Upper lobe of left lung (tissue), 6 donors: ENCODE results near the gene FOXO3. TPM values are rescaled to one million over a fixed set of nuclear protein-coding genes. Genes with fewer than 3 reads are reported as not detected.
A peak's percentile ranks its signal among the peaks of the same experiment; 100 is the strongest.
"Not testable (repeated sequence)": the region's sequence is repeated elsewhere in the genome, so short reads cannot be mapped to it uniquely, and the experiment has no call there.

Experiments
- ATAC-seq, 2 donors: fragments of 200-7000 bp; cut with Tn5 transposase; one replicate each; pipeline ENCODE4 v1.9.1; 2022; ENCODE audit warnings: mild to moderate bottlenecking in 2 of 2, moderate library complexity in 2 of 2; ENCODE audit not compliant: low FRiP score in 2 of 2
- DNase-seq, 2 donors: peaks; one replicate each; pipeline ENCODE4 v3.0.0-alpha.2; 2019 to 2020
- H3K27ac ChIP-seq, 4 donors: fragments of 200-600 bp; sonication (generic); one replicate each; pipeline ENCODE4 v1.5.1; 2016 to 2019
- H3K27me3 ChIP-seq, 4 donors: fragments of 200-600 bp; sonication (generic); one replicate each; pipeline ENCODE4 v1.5.1; 2017 to 2019
- H3K36me3 ChIP-seq, 4 donors: fragments of 200-600 bp; sonication (generic); one replicate each; pipeline ENCODE4 v1.5.1; 2016 to 2019
- H3K4me1 ChIP-seq, 4 donors: fragments of 200-600 bp; sonication (generic); one replicate each; pipeline ENCODE4 v1.5.1; 2018 to 2019
- H3K4me3 ChIP-seq, 4 donors: fragments of 200-600 bp; sonication (generic); one replicate each; pipeline ENCODE4 v1.5.1; 2017 to 2019; ENCODE audit warnings: mild to moderate bottlenecking in 2 of 4, moderate library complexity in 1 of 4
- H3K9me3 ChIP-seq, 4 donors: fragments of 200-600 bp; sonication (generic); one replicate each; pipeline ENCODE4 v1.5.1; 2018 to 2019
- CTCF ChIP-seq, 6 experiments: fragments of 450-650 bp in 4 of 6; fragments of 200-600 bp in 2 of 6; sonication (generic) in 2 of 6; IDR thresholded peaks; one replicate each; pipeline ENCODE4 v1.5.1; 2016 to 2019; ENCODE audit warnings: antibody characterized with exemption in 6 of 6
- EP300 ChIP-seq, 4 donors: sonication (generic); formaldehyde crosslinking; IDR thresholded peaks; one replicate each; pipeline ENCODE4 v1.5.1; 2017; ENCODE audit warnings: antibody characterized with exemption in 4 of 4, control low read depth in 2 of 4
- POLR2A ChIP-seq, 4 donors: fragments of 450-650 bp; IDR thresholded peaks; one replicate each; pipeline ENCODE4 v1.5.1; 2016 to 2017; ENCODE audit warnings: antibody characterized with exemption in 4 of 4, mild to moderate bottlenecking in 2 of 4
- POLR2AphosphoS5 ChIP-seq, 2 donors: sonication (generic); formaldehyde crosslinking; IDR thresholded peaks; one replicate each; pipeline ENCODE4 v1.5.1; 2017; ENCODE audit warnings: antibody characterized with exemption in 2 of 2
- WGBS, 2 donors: methylation state at CpG; one replicate each; pipeline ENCODE4 v1.1.5; 2017 to 2018; 5-methylcytosine and 5-hydroxymethylcytosine counted together
- total RNA-seq, 6 donors: library from RNA; depleted of rRNA in 4 of 6; stranded (reverse); fragments of >200 nt in 4 of 6; gene quantifications; one replicate each; pipeline versions ENCODE4 v1.1.0 to v1.2.1, GENCODE V29; 2016 to 2021
- donor health status: DM: no; HTN: no; CAD: no; lungs with moderate emphysema.
- donor health status: DM: no; HTN: yes; CAD: no; lungs with severe emphysema.

Gene FOXO3
- total RNA-seq, 6 donors from 2014 or later: 52.6 to 101 (median 71.9) TPM

- WGBS, 2 donors: 63 to 68% methylated on average over 1 of the region's 1 CpG
- TF ChIP-seq EP300 (IDR thresholded peaks at IDR 0.05) (no peak), CTCF (IDR thresholded peaks at IDR 0.05) (no peak), POLR2A (IDR thresholded peaks at IDR 0.05) (no peak), POLR2AphosphoS5 (IDR thresholded peaks at IDR 0.05) (no peak)
- H3K9me3 ChIP-seq: no peaks in the 10 kb centered on the region
- H3K36me3 ChIP-seq: peaks cover 0 to 16% (median 1%) of the 10 kb centered on the region in 4 donors
- DNase-seq (no peak), ATAC-seq (no peak)
- H3K27me3 ChIP-seq: no peaks in the 10 kb centered on the region
- no peak overlapping the region for H3K4me3 ChIP-seq
- peak overlapping the region in 3 of 4 donors; percentile 11 to 31 (median 18) for H3K27ac ChIP-seq
- peaks cover 41 to 48% (median 47%) of the 10 kb centered on the region in 4 donors for H3K4me1 ChIP-seq
Measured at GRCh38 chr6:108677894-108678293, 117.2 kb downstream of the FOXO3 start.

DNA sequence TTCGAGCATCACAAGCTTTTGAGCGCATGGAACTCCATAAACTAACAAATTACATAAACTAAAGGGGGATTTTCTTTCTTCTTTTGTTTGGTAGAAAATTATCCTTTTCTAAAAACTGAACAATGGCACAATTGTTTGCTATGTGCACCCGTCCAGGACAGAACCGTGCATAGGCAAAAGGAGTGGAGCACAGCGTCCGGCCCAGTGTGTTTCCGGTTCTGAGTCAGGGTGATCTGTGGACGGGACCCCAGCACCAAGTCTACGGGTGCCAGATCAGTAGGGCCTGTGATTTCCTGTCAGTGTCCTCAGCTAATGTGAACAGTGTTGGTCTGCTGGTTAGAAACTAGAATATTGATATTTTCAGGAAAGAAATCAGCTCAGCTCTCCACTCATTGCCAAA, 119.6 kb downstream of the FOXO3 start:
- WGBS, 2 donors: 95% methylated on average over 9 of the region's 9 CpGs
- not testable (repeated sequence) for H3K9me3 ChIP-seq, H3K27me3 ChIP-seq, DNase-seq, H3K4me3 ChIP-seq, H3K27ac ChIP-seq, ATAC-seq
- H3K36me3 ChIP-seq: peaks cover 0 to 16% (median 1%) of the 10 kb centered on the region in 4 donors
- peaks cover 21 to 36% (median 32%) of the 10 kb centered on the region in 4 donors for H3K4me1 ChIP-seq

- H3K9me3 ChIP-seq, DNase-seq, ATAC-seq, H3K27ac ChIP-seq, H3K4me3 ChIP-seq, H3K27me3 ChIP-seq: not testable (repeated sequence)
- 95 to 100% methylated on average over 1 of the region's 1 CpG for WGBS, 2 donors
- Histone ChIP-seq H3K4me1 (peaks cover 9 to 23% (median 21%) of the 10 kb centered on the region in 4 donors), H3K36me3 (peaks cover 0 to 22% (median 5%) of the 10 kb centered on the region in 4 donors)
Measured at GRCh38 chr6:108681721-108682120, 121.0 kb downstream of the FOXO3 start.

DNA sequence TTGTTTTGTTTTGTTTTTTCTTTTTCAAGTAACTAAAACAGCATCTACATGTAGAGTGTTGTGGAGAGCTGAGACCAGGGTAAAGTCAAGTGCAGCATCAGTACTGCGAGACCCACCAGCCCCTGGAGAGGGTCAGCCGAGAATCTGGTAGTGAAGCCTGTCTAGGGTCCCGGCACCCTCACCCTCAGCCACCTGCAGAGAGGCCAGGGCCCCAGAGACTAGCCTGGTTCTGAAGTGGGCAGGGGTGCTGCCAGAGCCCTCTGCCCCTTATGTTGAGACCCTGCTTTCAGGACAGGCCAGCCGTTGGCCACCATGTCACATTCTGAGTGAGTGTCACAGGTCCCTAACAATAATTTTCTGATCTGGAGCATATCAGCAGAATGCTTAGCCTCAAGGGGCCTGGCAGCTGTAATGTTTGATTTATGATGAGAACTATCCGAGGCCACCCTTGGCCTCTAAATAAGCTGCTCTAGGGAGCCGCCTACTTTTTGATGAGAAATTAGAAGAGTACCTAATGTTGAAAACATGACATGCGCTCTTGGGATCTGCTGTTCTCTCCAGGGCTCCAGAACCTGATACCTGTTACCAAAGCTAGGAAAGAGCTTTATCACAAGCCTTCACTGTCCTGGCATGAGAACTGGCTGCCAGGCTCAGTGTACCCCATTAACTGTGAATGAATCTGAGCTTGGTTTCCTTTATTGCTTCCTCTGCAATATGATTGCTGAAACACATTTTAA, 121.8 kb downstream of the FOXO3 start:
- not testable (repeated sequence) for H3K27me3 ChIP-seq, H3K4me3 ChIP-seq, DNase-seq, H3K9me3 ChIP-seq, H3K27ac ChIP-seq
- Histone ChIP-seq H3K4me1 (peaks cover 6 to 15% (median 14%) of the 10 kb centered on the region in 4 donors), H3K36me3 (peaks cover 0 to 22% (median 6%) of the 10 kb centered on the region in 4 donors)
- 86 to 87% methylated on average over 3 to 6 of the region's 7 CpGs for WGBS, 2 donors
- ATAC-seq: peak in 1 of 2 donors; percentile 17

- DNase-seq, H3K27ac ChIP-seq, H3K27me3 ChIP-seq, H3K9me3 ChIP-seq, ATAC-seq, H3K4me3 ChIP-seq: not testable (repeated sequence)
- 44 to 62% methylated on average over 2 of the region's 2 CpGs for WGBS, 2 donors
- Histone ChIP-seq H3K4me1 (peaks cover 10 to 26% (median 20%) of the 10 kb centered on the region in 4 donors), H3K36me3 (peaks cover 0 to 22% (median 6%) of the 10 kb centered on the region in 4 donors)
Measured at GRCh38 chr6:108683976-108684375, 123.3 kb downstream of the FOXO3 start.

DNA sequence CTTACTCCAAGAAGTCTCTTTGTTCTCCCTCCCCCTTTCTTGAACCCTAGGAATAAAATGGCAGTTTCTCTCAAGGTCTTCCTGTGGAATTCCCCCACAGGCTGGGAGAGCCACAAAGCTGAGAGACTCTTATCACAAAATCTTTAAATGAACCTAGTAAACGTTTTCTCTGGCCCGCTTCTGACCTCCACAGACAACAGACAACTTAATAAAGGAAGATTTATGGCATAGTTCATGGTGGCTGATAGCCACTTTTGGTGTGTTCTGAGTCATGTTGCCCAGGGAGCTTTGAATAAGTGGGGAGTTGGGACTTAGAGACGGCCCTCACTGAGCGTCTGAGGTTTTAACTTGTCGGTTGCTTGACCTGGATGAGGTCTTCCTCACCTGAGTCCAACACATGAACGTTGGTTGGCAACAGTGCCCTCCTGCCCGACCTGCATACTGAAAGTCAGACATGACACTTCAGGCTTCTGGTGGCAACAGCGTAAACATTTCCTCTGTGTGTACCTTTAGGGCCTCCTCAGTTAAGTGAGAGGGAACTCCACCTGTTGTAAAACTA, 124.1 kb downstream of the FOXO3 start:
- 47 to 50% methylated on average over 7 to 8 of the region's 8 CpGs for WGBS, 2 donors
- peaks cover 16 to 34% (median 27%) of the 10 kb centered on the region in 4 donors for H3K4me1 ChIP-seq
- peak in 1 of 2 donors; percentile 58 for DNase-seq
- H3K27me3 ChIP-seq: no peaks in the 10 kb centered on the region
- H3K9me3 ChIP-seq: no peaks in the 10 kb centered on the region
- TF ChIP-seq CTCF (IDR thresholded peaks at IDR 0.05) (no peak), EP300 (IDR thresholded peaks at IDR 0.05) (no peak), POLR2A (IDR thresholded peaks at IDR 0.05) (no peak), POLR2AphosphoS5 (IDR thresholded peaks at IDR 0.05) (peak; percentile 14 to 16)
- no peak overlapping the region for H3K4me3 ChIP-seq
- peak; percentile 2 to 16 for ATAC-seq
- peak overlapping the region; percentile 21 to 66 (median 54) for H3K27ac ChIP-seq
- H3K36me3 ChIP-seq: peaks cover 0 to 16% (median 5%) of the 10 kb centered on the region in 4 donors
